Activated naive CD8-positive, alpha-beta T cell treated with anti-CD3 and anti-CD28 coated beads, Interleukin-2, amount 50 U/mL, for 16 hours (primary cell): Measurements from ENCODE around the gene KRTAP6-2.

Experiments
- DNase-seq: peaks from one replicate; pipeline ENCODE4 v3.0.0-alpha.2; 2020; ENCODE audit warnings: low read depth, low spot score

KRTAP6-2 gene, protein sequence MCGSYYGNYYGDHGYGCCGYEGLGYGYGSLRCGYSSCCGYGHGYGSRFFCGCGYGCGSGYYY

DNA sequence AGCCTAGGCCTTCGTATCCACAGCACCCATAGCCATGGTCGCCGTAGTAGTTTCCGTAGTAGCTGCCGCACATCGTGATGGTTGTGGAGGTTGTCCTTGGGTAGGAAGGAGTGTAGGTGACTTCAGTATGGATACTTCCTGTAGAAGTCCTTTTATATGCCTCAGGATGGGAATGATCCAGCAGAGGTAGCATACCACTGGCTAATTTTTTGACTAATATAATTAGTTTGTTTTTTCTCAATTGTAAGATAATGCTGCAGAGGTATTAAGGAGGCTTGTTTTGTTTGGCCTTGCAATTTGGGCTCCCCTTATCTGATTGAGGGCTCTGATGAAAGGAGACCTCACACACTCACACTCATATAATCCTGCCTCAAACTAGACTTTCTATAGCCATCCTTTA, at the start of gene KRTAP6-2:
Gene KRTAP6-2 (minus strand): TSS at position 101 of the 400 bp plus-strand sequence. CDS start 28 bp downstream, at position 73.
- DNase-seq: no peak

GRCh38 chr21:30646904-30647414, 48.3 kb upstream of the KRTAP6-2 start:
- no peak for DNase-seq

- no peak for DNase-seq
Measured at GRCh38 chr21:30642564-30642963, 43.9 kb upstream of the KRTAP6-2 start, which contains the start of gene KRTAP20-3. Gene KRTAP20-3, plus strand, starts transcription at chr21:30642864.

GRCh38 chr21:30638686-30639085, 40.0 kb upstream of the KRTAP6-2 start:
- DNase-seq: no peak

- no peak for DNase-seq
Measured at GRCh38 chr21:30634906-30635305, 36.2 kb upstream of the KRTAP6-2 start, which contains the start of gene KRTAP20-2. Gene KRTAP20-2, plus strand, starts transcription at chr21:30635206. Its CDS starts 58 bp downstream, at chr21:30635264.

GRCh38 chr21:30629200-30629599, 30.5 kb upstream of the KRTAP6-2 start:
- DNase-seq: no peak

DNA sequence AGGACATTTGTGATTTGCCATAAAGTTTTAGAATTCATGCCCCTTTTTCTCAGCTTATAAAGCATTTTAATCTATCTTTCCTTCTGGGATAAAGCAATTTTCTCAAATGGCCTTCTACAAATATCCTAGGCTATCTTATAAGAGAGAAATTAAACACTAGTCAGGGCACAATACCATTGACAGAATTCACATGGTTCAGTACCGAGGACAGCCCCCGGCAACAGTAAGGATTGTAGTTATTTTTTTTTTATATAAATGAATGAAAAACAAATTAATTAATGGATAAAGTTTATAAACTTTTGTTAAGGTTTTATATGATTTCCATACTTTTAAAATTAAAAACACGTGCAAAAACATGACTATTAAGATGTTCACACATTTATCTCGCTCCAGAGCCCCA, 29.4 kb upstream of the KRTAP6-2 start:
- DNase-seq: no peak

GRCh38 chr21:30625449-30626165, 26.9 kb upstream of the KRTAP6-2 start:
- DNase-seq: no peak

GRCh38 chr21:30623362-30623761, 24.7 kb upstream of the KRTAP6-2 start:
- no peak for DNase-seq

DNA sequence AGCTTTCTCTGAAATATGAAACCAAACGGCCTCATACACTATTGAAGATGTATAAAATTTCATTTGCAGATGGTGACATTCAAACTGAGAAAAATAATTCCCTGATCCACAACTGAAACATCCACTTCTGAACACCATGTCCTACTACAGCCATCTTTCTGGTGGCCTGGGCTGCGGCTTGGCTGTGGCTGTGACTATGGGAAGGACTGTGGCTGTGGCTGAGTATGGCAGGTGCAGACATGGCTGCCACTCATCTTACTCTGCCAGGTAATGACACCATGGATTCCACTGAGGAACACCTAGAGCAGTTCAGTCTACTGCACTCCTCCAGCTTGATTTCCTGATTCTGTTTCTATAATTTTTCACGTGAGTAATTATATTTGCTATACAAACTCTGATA, 21.8 kb upstream of the KRTAP6-2 start, which contains the start of gene KRTAP20-4:
Gene KRTAP20-4 (plus strand): TSS at position 106 of the 400 bp plus-strand sequence.
- DNase-seq: no peak

GRCh38 chr21:30620080-30620479, 21.4 kb upstream of the KRTAP6-2 start:
- DNase-seq: no peak

DNA sequence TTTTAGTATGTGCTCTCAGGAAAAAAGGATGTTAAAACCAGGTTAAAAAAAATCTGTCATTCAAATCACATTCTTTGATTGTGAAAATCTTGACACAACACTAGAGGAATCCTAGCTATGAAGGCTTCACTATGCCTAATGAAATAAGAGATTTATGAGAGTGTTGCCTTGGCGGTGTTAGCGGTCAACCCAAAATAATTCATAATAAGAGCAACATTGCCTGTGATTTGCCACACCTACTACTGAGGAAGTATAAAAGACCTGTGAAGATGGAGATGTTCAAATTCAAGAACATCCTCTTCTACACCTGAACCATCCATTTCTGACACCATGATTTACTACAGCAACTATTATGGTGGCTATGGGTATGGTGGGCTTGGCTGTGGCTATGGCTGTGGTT, 17.4 kb upstream of the KRTAP6-2 start, which contains the start of gene KRTAP20-1:
Gene KRTAP20-1 (plus strand): TSS at position 301 of the 400 bp plus-strand sequence. CDS start 30 bp downstream, at position 331.
- no peak for DNase-seq

DNA sequence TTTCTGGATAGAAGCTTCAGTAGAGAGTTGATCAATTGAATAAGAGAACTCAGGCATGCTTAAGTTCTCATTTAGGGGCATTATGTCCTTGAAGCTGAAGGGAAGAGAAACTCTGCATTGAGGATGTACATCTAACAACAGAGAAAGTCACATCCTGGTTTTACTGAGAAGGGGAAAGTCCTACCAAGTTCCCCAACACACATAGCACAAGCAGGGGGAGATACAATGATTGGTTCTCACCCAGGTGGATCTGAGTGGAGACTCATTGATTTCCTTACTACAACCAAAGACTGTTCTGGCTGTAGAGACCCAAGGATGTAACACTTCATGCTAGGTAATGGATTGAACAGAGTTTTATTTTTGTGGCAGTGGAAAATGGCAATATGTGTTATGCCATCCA, 16.5 kb upstream of the KRTAP6-2 start:
- no peak for DNase-seq

DNA sequence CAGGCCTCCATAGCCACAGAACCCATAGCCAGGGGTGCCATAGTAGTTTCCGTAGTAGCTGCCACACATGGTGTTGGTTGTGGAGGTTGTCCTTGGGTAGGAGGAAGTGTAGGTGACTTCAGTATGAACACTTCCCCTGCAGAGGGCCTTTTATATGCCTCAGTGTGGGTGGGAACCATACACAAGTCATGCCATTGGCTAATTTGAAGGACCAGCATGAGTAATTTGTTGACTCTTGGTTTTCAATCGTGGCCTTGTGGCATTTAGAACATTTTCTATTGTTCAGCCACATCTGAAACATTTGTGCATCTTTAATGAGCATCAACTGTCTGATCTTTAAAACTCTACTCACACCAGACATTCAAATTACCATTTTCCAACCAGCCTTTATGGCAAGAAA, 15.1 kb upstream of the KRTAP6-2 start, which contains the start of gene KRTAP6-1:
Gene KRTAP6-1 (minus strand): TSS at position 95 of the 400 bp plus-strand sequence. CDS start 26 bp downstream, at position 69.
- no peak for DNase-seq

- DNase-seq: no peak
Measured at GRCh38 chr21:30612132-30612531, 13.4 kb upstream of the KRTAP6-2 start.

GRCh38 chr21:30605968-30606367, 7.3 kb upstream of the KRTAP6-2 start:
- no peak for DNase-seq

- DNase-seq: no peak
Measured at GRCh38 chr21:30600787-30601186, 2.1 kb upstream of the KRTAP6-2 start, which contains the start of gene KRTAP22-1. Gene KRTAP22-1, plus strand, starts transcription at chr21:30601087.

DNA sequence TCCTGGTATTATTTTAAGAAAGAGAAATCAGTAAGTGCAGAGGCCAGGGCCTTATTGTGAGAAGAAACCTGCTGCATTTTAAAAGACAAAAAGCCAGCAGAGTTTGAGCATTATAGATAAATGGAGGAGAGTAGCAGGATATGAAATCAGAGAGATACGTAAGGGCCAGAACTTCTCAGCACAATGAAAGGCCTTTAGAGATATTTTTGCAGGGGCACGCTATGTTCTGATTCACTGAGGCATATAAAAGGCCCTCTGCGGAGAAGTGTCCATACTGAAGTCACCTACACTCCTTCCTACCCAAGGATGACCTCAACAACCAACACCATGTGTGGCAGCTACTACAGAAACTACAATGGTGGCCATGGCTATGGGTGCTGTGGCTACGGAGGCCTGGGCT, 6.6 kb downstream of the KRTAP6-2 start, which contains the start of gene KRTAP6-3:
Gene KRTAP6-3 (plus strand): TSS at position 301 of the 400 bp plus-strand sequence. CDS start 6 bp downstream, at position 307.
- no peak for DNase-seq

DNA sequence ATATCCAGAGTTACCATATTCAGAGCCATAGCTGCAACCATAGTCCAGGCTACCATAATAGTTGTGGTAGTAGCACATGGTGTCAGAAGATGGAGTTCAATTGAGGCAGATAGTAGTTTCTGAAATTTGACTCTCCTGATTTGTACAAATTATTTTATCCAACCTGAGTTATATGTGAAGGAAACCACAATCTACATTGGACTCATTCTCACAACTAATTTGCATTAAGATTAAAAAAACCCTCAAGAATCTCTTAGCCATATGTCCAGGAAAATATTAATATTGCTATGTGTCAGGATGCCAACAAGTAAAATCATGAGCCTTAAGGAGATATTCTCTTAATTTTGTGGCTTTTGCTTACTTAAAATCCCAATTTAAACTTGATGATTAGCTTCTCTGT, 8.4 kb downstream of the KRTAP6-2 start, which contains the start of gene KRTAP22-2:
Gene KRTAP22-2 (minus strand): TSS at position 101 of the 400 bp plus-strand sequence.
- DNase-seq: no peak

DNA sequence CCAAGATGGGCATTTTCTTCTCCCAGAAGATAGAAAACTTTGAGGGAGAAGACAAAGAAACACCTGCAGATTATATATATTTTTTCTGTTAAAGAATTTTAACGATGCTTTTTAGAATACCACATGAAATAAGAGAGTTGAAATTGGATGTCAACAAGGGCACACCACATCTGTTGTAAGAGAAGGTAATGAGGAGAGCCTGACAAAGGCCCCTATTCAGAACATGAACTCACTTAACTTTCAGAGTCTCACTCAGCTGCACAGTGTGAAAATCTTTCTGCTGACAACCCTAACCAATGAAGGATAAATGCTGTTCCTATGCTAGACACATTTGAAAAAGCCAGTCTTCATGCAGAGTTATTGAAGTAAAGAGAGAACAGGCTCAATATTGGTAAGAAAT, 15.8 kb downstream of the KRTAP6-2 start:
- DNase-seq: no peak

- no peak for DNase-seq
Measured at GRCh38 chr21:30580132-30580531, 18.6 kb downstream of the KRTAP6-2 start.

DNA sequence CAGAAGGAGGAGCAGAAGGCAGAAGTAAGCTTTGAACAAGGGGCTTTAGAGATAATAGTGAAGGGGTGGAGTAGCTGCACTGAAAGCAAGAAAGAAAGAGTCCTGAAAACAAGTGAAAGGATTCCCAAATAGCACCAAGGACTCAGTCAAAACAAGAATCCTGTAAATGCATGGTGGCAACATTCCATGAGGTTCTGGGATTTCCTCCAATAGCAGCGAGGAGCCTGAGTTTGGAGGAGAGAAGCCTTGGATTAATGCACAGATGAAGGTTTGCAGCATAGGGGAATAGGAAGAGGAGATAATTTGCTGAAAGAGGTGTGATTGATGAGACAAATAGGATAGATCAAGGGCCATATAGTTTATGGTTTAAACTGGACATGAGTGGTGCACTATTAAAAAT, 19.4 kb downstream of the KRTAP6-2 start:
- no peak for DNase-seq
